SK-N-SH treated with all-trans-retinoic acid at 6 μM for 48 hours (cell line): Measurements from ENCODE around the gene MT1G.
A peak's percentile ranks its signal among the peaks of the same experiment; 100 is the strongest.
"Not testable (repeated sequence)": the region's sequence is repeated elsewhere in the genome, so short reads cannot be mapped to it uniquely, and the experiment has no call there.

Experiments used
- ATAC-seq: fragments of 200-7000 bp; cut with Tn5 transposase; 3 replicates; pipeline ENCODE4 v1.9.1; 2020; ENCODE audit warnings: mild to moderate bottlenecking, moderate library complexity
- ARNTL ChIP-seq: fragments of 450-650 bp; formaldehyde crosslinking; IDR thresholded peaks from 2 replicates; pipeline ENCODE4 v1.5.0; 2020; ENCODE audit warnings: low read depth, mild to moderate bottlenecking, moderate library complexity, borderline replicate concordance
- BACH2 ChIP-seq: fragments of 250-450 bp; sonication (Bioruptor Pico); IDR thresholded peaks from 2 replicates; pipeline ENCODE4 v1.9.0; 2021; ENCODE audit warnings: mild to moderate bottlenecking, borderline replicate concordance
- CSDC2 ChIP-seq: fragments of 250-450 bp; sonication (Bioruptor Pico); IDR thresholded peaks from 2 replicates; pipeline ENCODE4 v1.5.0; 2020; ENCODE audit warnings: mild to moderate bottlenecking, moderate library complexity
- CSRNP3 ChIP-seq: fragments of 250-450 bp; sonication (Bioruptor Pico); IDR thresholded peaks from 2 replicates; pipeline ENCODE4 v1.5.1; 2021; ENCODE audit warnings: mild to moderate bottlenecking, moderate library complexity
- GLIS3 ChIP-seq: fragments of 250-450 bp; sonication (Bioruptor Pico); IDR thresholded peaks from 2 replicates; pipeline ENCODE4 v1.5.0; 2020; ENCODE audit warnings: mild to moderate bottlenecking, moderate library complexity
- ISL1 ChIP-seq: fragments of 250-450 bp; sonication (Bioruptor Pico); IDR thresholded peaks from 2 replicates; pipeline ENCODE4 v2.1.2; 2022; ENCODE audit warnings: mild to moderate bottlenecking, moderate library complexity
- OSR1 ChIP-seq: fragments of 250-450 bp; sonication (Bioruptor Pico); IDR thresholded peaks from 2 replicates; pipeline ENCODE4 v1.8.0; 2022; ENCODE audit warnings: moderate library complexity, mild to moderate bottlenecking, inconsistent platforms
- PATZ1 ChIP-seq: fragments of 250-450 bp; sonication (Bioruptor Pico); IDR thresholded peaks from 2 replicates; pipeline ENCODE4 v1.8.0; 2020; ENCODE audit warnings: mild to moderate bottlenecking, moderate library complexity, borderline replicate concordance
- POU6F1 ChIP-seq: fragments of 250-450 bp; sonication (Bioruptor Pico); IDR thresholded peaks from 2 replicates; pipeline ENCODE4 v1.8.0; 2021; ENCODE audit warnings: low read depth, mild to moderate bottlenecking, moderate library complexity, borderline replicate concordance
- PPARA ChIP-seq: fragments of 250-450 bp; sonication (Bioruptor Pico); IDR thresholded peaks from 2 replicates; pipeline ENCODE4 v1.5.0; 2020; ENCODE audit warnings: mild to moderate bottlenecking, borderline replicate concordance
- RARB ChIP-seq: fragments of 250-450 bp; sonication (Bioruptor Pico); IDR thresholded peaks from 2 replicates; pipeline ENCODE4 v1.8.0; 2021; ENCODE audit warnings: mild to moderate bottlenecking, moderate library complexity
- SNAI2 ChIP-seq: fragments of 250-450 bp; sonication (Bioruptor Pico); IDR thresholded peaks from 2 replicates; pipeline ENCODE4 v1.5.0; 2020; ENCODE audit warnings: mild to moderate bottlenecking, moderate library complexity
- TCF4 ChIP-seq: fragments of 250-450 bp; sonication (Bioruptor Pico); IDR thresholded peaks from 2 replicates; pipeline ENCODE4 v1.8.0; 2021; ENCODE audit warnings: mild to moderate bottlenecking, moderate library complexity, borderline replicate concordance
- TOX ChIP-seq: fragments of 250-450 bp; sonication (Bioruptor Pico); IDR thresholded peaks from 2 replicates; pipeline ENCODE4 v1.8.0; 2021; ENCODE audit warnings: mild to moderate bottlenecking, moderate library complexity, borderline replicate concordance
- TSHZ2 ChIP-seq: fragments of 250-450 bp; sonication (Bioruptor Pico); IDR thresholded peaks from 2 replicates; pipeline ENCODE4 v1.5.0; 2020; ENCODE audit warnings: mild to moderate bottlenecking, moderate library complexity
- ZC3H10 ChIP-seq: fragments of 250-450 bp; sonication (Bioruptor Pico); IDR thresholded peaks from 2 replicates; pipeline ENCODE4 v1.5.1; 2021; ENCODE audit warnings: mild to moderate bottlenecking, moderate library complexity
- ZFP30 ChIP-seq: fragments of 450-650 bp; formaldehyde crosslinking; IDR thresholded peaks from 2 replicates; pipeline ENCODE4 v1.5.0; 2022; ENCODE audit warnings: mild to moderate bottlenecking, moderate library complexity
- ZNF70 ChIP-seq: fragments of 450-650 bp; formaldehyde crosslinking; IDR thresholded peaks from 2 replicates; pipeline ENCODE4 v1.5.0; 2020; ENCODE audit warnings: mild to moderate bottlenecking, moderate library complexity
- ZNF8 ChIP-seq: fragments of 450-650 bp; formaldehyde crosslinking; IDR thresholded peaks from 2 replicates; pipeline ENCODE4 v1.5.0; 2020; ENCODE audit warnings: mild to moderate bottlenecking, moderate library complexity

MT1G gene

GRCh38 chr16:56677474-56677873, 9.6 kb upstream of the MT1G start (continued):
- TF ChIP-seq PATZ1, result no peak
- no peak for TF ChIP-seq ZC3H10 (CRISPR knock-in tag)
- no peak for TF ChIP-seq TSHZ2 (CRISPR knock-in tag)

GRCh38 chr16:56675685-56676210, 7.9 kb upstream of the MT1G start:
- no peak for TF ChIP-seq CSDC2 (CRISPR knock-in tag)
- TF ChIP-seq ZC3H10 (CRISPR knock-in tag), result no peak
- no peak for TF ChIP-seq PATZ1
- TF ChIP-seq PPARA, result no peak
- no peak for TF ChIP-seq CSRNP3 (CRISPR knock-in tag)
- TF ChIP-seq RARB, result no peak
- TF ChIP-seq TCF4 (CRISPR knock-in tag), result no peak
- no peak for TF ChIP-seq OSR1 (CRISPR knock-in tag)
- TF ChIP-seq ZFP30 (CRISPR knock-in tag), result no peak
- TF ChIP-seq ARNTL (CRISPR knock-in tag), result no peak
- TF ChIP-seq ISL1, result no peak
- TF ChIP-seq POU6F1 (CRISPR knock-in tag), result no peak
- no peak for TF ChIP-seq GLIS3
- TF ChIP-seq SNAI2 (CRISPR knock-in tag), result no peak
- TF ChIP-seq ZNF8 (CRISPR knock-in tag), result no peak
- TF ChIP-seq BACH2, result no peak
- ATAC-seq, result no peak

- ATAC-seq, result not testable (repeated sequence)
Measured at GRCh38 chr16:56674570-56674969, 6.7 kb upstream of the MT1G start.

- ATAC-seq, result peak; percentile 76
- TF ChIP-seq ZNF70 (CRISPR knock-in tag), result no peak
- TF ChIP-seq POU6F1 (CRISPR knock-in tag), result no peak
- TF ChIP-seq ZFP30 (CRISPR knock-in tag), result no peak
- no peak for TF ChIP-seq OSR1 (CRISPR knock-in tag)
- no peak for TF ChIP-seq CSDC2 (CRISPR knock-in tag)
- no peak for TF ChIP-seq ISL1
- no peak for TF ChIP-seq TOX
- no peak for TF ChIP-seq RARB
Measured at GRCh38 chr16:56673921-56674320, 6.1 kb upstream of the MT1G start.
